DND-41 (cell line): Measurements from ENCODE around the gene DMRT1.

Experiments
- EZH2 ChIP-seq: IDR thresholded peaks from 3 replicates; pipeline ENCODE4 v1.6.1; 2012; ENCODE audit warnings: borderline replicate concordance, low read depth, mild to moderate bottlenecking, moderate library complexity, low read length, inconsistent platforms; ENCODE audit not compliant: severe bottlenecking
- TF ChIP-seq, protein P1 (sequence below): IDR thresholded peaks from 2 replicates; pipeline ENCODE4 v1.5.1; 2012; ENCODE audit warnings: borderline replicate concordance, low read length, moderate library complexity, mild to moderate bottlenecking; ENCODE audit not compliant: poor library complexity, severe bottlenecking; ENCODE audit errors: extremely low read depth

DNA sequence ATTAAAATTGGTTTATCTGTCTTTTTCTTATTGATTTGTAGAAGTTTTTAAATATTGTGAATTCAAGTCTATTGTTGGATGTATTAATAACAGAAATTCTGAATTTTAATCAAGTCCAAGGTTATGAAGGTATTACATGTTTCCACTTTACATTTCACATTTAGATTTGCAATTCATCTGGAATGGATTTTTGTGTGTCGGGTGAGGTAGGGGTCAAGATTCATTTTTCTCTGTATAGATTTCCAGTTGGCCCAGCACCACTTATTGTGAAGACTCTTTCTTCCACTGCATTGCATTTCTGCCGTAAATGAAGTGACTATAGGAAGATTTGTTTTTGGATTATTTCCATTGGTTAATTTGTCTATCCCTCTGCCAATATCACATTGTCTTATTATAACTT, 173.1 kb downstream of the DMRT1 start:
- TF ChIP-seq, protein P1, sequence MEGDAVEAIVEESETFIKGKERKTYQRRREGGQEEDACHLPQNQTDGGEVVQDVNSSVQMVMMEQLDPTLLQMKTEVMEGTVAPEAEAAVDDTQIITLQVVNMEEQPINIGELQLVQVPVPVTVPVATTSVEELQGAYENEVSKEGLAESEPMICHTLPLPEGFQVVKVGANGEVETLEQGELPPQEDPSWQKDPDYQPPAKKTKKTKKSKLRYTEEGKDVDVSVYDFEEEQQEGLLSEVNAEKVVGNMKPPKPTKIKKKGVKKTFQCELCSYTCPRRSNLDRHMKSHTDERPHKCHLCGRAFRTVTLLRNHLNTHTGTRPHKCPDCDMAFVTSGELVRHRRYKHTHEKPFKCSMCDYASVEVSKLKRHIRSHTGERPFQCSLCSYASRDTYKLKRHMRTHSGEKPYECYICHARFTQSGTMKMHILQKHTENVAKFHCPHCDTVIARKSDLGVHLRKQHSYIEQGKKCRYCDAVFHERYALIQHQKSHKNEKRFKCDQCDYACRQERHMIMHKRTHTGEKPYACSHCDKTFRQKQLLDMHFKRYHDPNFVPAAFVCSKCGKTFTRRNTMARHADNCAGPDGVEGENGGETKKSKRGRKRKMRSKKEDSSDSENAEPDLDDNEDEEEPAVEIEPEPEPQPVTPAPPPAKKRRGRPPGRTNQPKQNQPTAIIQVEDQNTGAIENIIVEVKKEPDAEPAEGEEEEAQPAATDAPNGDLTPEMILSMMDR = no peak
- no peak for TF ChIP-seq EZH2
